GM23338 (cell line): ENCODE data around the gene HBQ1.

ENCODE experiments used
- CREB1 ChIP-seq: fragments of 250-450 bp; sonication (Bioruptor Pico); IDR thresholded peaks from 2 replicates; pipeline ENCODE4 v1.5.0; 2020; ENCODE audit warnings: low read depth, mild to moderate bottlenecking, moderate library complexity
- CTCF ChIP-seq, 2 experiments: fragments of 200-600 bp in 1 of 2; sonication (generic) in 1 of 2; conservative IDR thresholded peaks; 2 replicates each; pipeline versions ENCODE4 v1.5.1 to v1.6.1; 2016 to 2017; ENCODE audit warnings: antibody characterized with exemption in 2 of 2, low read depth in 2 of 2, mild to moderate bottlenecking in 2 of 2, moderate library complexity in 1 of 2
- EZH2 ChIP-seq: fragments of 200-600 bp; sonication (generic); IDR thresholded peaks from one replicate; pipeline ENCODE4 v1.8.0; 2017; ENCODE audit warnings: antibody characterized with exemption, mild to moderate bottlenecking, low read depth; ENCODE audit not compliant: unreplicated experiment
- EZH2phosphoT487 ChIP-seq: fragments of 200-600 bp; sonication (generic); IDR thresholded peaks from one replicate; pipeline ENCODE4 v1.8.1; 2018; ENCODE audit warnings: antibody characterized with exemption; ENCODE audit not compliant: unreplicated experiment
- JUNB ChIP-seq: IDR thresholded peaks from one replicate; pipeline ENCODE4 v1.6.1; 2016; ENCODE audit warnings: antibody characterized with exemption; ENCODE audit not compliant: unreplicated experiment
- POLR2AphosphoS5 ChIP-seq: IDR thresholded peaks from 2 replicates; pipeline ENCODE4 v1.6.1; 2016; ENCODE audit warnings: antibody characterized with exemption, low read depth
- REST ChIP-seq: IDR thresholded peaks from one replicate; pipeline ENCODE4 v1.6.1; 2018; ENCODE audit warnings: antibody characterized with exemption; ENCODE audit not compliant: unreplicated experiment

GRCh38 chr16:140175-140857, 39.9 kb upstream of the HBQ1 start:
- peak in 1 of 2 experiments; percentile 22; a peak in 1 of 4 replicates for TF ChIP-seq CTCF (conservative IDR thresholded peaks at IDR 0.05; ENCODE audit: low read depth in 2 of 2)
- TF ChIP-seq JUNB, result no peak
- TF ChIP-seq POLR2AphosphoS5, result no peak
- TF ChIP-seq EZH2phosphoT487, result no peak
- no peak for TF ChIP-seq EZH2
- TF ChIP-seq CREB1 (CRISPR knock-in tag), result no peak
- no peak for TF ChIP-seq REST
